GM19438 (cell line): ENCODE measurements around the gene MEGF10.

Experiments
- ATAC-seq: cut with Tn5 transposase; IDR thresholded peaks from one replicate; pipeline ENCODE4 v1.9.1; 2021; ENCODE audit warnings: low read depth; ENCODE audit not compliant: unreplicated experiment

The MEGF10 gene

DNA sequence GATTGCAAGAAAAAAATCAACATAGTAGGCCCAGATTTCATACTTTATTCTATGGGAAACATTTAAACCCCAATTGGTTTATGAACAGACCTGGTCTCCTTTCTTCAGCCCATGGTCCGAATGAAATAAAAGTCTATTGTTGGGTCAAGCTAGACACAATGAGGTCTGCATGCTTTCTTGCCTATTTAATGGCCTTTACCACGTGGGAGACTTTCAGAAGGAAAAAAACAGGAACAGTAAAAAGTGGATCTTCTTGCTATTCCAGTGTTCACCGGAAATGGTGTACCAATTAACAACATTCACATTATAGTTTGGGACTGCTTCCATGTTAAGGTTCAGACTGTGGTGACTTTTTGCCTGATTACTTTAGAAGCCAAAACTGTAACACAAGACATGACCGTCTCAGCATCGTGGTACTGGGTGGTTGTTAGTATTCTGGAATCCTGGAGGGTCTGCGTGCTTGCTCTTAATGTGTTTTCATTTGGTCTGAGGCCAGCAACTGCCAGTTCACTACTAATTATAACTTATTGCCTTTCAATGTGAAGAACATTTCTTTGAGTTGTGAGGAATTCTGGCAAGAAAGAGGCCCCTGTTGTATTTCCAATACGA, 141.5 kb downstream of the MEGF10 start:
- ATAC-seq, result no peak

GRCh38 chr5:127433526-127433925, 142.9 kb downstream of the MEGF10 start:
- no peak for ATAC-seq

DNA sequence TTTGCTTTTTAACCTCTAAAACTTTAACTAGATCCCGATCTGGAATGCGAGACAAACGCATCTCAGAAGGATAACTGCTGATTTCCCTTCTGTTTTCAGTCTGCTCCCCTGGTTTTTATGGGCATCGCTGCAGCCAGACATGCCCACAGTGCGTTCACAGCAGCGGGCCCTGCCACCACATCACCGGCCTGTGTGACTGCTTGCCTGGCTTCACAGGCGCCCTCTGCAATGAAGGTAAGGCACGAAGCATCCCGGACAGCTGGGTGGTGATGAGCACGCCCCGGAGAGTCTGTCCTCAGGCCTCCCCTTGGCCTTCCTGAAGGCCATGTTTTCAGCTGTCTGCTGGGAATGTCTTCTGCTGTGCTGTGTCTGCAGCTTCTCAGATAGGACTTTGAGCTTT, 144.0 kb downstream of the MEGF10 start:
- ATAC-seq, result no peak

GRCh38 chr5:127435821-127436220, 145.2 kb downstream of the MEGF10 start:
- ATAC-seq, result no peak

DNA sequence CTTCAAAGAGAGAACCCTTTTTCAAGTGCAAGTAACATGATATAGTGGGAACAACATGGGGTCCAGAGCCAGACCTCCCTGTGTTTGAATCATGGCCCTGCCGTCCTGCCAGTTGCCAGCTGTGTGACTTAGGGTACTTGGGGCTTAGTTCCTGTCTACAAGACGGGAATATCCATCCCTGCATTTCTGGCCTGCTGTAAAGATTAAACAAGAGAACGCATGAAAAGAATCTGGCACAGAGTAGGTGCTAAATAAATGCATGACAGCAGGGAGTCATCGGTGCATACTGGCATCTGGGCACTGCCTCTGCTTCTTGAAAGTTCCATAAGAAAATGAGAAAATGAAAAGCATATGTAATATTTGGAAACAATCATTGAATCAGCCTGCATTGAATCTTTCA, 149.0 kb downstream of the MEGF10 start:
- no peak for ATAC-seq

DNA sequence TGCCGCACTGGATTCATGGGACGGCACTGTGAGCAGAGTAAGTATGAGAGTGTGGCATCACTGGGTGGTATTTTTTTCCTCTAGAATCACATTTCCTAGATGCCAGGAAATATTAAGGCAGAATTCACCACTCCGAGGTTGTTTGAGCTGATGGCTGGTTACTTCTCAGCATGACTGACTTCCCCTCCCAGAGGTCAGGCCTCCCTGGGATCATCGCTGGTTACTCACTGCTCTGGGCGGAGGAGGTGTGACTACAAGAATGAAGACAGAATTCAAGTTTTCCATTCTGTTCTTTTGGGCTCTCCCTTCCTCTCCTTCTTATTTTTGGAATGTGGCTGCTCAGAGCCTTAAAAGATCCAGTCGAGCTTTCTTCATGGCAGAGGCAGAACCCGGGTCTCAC, 150.2 kb downstream of the MEGF10 start:
- ATAC-seq, result no peak

DNA sequence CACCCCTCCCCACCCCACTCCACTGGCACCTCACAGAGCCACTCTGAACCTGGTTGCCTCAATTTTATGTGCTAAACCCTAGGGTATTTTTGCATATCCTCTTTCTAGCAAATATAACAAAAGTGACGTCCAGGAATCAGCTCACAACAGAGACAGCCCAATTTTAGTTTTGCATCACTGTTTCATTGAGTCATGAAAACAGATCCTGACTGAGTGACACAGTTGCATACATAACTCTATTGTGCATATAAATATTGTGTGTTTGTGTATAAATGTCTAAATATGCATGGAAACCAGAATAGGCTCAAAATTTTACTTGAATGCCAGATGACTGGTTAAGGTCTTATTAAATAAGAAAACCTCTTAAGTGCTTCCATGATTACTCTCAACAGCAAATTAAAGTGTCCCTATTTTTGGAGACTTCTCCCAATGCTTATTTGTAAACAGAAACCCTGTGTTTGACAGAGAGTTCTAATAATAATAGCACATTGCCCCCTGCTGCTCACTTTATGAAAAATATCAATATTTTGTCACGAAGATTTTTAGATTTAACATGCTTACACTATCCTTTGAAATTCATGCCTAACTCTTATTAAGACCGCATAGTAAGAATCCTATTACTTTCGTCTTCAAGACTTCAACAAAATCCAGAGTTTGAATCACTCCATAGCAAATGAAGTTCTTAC, 151.3 kb downstream of the MEGF10 start:
- ATAC-seq, result no peak

- ATAC-seq, result no peak
Measured at GRCh38 chr5:127444171-127444570, 153.6 kb downstream of the MEGF10 start.

DNA sequence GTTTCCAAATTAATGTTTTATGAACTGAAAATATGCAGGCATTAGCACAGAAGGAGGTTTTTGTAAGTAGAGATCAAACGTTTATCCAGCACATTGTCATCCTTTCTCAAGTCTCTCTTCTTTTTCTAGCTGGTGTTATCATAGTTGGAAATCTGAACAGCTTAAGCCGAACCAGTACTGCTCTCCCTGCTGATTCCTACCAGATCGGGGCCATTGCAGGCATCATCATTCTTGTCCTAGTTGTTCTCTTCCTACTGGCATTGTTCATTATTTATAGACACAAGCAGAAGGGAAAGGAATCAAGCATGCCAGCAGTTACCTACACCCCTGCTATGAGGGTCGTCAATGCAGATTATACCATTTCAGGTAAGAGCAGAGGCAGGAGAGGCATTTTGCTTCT, 154.7 kb downstream of the MEGF10 start:
- ATAC-seq, result no peak

- no peak for ATAC-seq
Measured at GRCh38 chr5:127446626-127447025, 156.0 kb downstream of the MEGF10 start.

GRCh38 chr5:127447827-127448226, 157.2 kb downstream of the MEGF10 start:
- no peak for ATAC-seq

GRCh38 chr5:127450046-127450445, 159.4 kb downstream of the MEGF10 start:
- ATAC-seq, result no peak

DNA sequence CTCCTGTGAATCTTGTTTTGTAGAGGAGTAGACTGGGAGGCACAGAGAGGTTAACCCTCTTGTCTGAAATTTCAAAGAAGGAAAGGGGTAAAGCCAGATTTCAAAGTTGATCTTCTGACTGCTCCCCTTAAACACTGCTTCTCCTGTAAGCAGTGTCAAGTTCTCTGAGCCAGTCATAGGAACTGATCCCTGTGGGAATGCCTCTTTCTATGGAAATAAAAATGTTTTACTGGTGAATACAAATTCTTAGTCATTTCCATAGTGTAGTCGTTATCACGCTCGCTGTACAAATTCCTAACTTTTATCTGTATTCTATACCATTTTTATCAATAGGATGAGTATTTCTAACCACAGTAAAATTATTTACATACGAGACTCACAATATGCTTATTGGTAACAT, 160.5 kb downstream of the MEGF10 start:
- ATAC-seq, result no peak

DNA sequence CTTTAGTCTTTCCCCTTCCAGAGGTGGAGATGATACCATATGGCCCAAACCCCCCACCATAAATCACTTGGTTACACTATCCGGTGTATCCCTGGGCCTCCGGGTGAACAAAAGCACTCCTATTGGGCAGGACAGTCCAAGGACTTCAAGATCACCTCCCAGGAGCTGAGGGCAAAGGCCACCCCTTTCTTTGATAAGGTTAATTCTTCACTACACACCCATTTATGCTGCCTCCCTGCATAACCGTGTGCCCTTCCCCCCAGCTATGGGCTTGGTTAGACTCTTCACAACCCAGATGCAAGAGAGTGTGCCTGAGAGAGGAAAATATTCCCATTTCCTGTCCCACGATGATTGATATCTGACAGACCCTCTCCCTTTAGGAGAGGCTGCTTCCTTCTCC, 162.0 kb downstream of the MEGF10 start:
- no peak for ATAC-seq

GRCh38 chr5:127471211-127471610, 180.6 kb downstream of the MEGF10 start:
- no peak for ATAC-seq

- no peak for ATAC-seq
Measured at GRCh38 chr5:127472700-127473099, 182.1 kb downstream of the MEGF10 start.

DNA sequence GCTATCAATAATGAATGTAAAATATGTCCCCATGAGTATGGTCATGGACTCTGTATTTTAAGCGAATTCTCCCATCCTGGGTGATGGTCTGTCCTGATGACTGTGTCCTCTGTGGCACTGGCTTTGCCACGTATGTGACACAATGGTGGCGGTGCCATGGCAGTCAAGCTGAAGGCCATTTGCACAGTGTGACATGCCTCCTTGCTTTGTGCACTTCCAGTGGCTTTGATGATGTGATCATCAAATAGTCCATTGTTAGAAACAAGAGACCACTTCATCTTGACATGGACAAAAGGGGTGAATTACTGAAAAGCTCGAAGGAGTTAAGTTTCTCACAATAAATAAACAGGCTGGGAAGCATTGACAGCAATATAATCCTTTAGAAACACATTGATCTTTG, 195.9 kb downstream of the MEGF10 start:
- no peak for ATAC-seq

DNA sequence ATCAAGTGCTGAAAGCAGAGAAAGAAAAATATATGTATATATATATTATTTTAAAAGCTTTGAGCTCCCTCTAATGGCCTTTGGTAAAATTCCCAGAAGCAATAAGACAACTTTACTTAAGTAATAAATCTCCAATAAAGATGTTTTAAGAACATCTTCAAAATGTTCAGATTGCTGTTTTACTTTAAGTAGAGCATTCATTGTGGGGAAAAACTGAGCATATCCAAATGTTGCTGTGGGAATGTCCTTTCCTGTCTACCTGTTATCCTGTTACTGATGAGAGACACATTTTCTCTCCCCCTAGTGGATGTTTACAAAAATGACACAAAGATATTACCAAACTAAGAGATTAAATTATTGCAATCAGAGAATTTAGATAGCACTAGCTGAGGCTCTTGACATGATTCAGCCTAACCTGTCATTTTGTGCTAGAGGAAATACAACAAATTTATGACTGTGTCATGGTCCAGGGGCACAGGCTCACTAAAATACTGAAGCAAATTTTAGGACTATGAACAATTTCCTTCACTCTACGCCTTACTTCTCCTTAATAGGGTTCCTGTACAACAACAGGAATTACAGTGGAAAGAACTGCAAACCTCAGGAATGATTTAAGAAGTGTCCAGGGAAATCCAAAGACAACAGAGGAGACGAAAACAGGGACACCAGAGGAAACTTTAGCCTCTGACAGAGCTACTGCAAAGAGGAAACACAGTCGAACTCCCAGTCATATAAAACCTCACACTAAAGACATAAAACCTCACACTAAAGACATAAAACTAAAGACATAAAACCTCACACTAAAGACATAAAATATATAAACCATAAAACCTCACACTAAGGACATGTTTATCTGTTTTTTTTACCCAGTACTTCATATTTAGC, 202.5 kb downstream of the MEGF10 start:
- no peak for ATAC-seq

DNA sequence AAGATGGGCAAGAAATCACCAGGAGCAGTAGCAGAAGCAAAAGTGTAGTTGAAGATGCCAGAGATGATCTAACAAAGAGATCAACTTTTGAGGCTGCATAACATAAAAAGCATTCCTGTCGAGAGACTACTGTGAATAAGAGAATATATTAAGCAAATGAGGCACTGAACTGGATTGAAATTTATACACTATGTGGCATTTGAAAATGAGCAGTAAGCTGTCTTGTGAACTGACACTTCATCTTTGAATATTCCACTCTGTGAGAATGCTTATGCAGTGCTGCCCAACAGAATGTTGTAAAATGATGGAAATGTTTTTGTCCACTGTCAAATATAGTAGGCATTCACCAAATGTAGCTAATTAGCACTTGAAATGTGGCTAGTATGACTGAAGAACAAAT, 208.0 kb downstream of the MEGF10 start:
- ATAC-seq, result no peak

DNA sequence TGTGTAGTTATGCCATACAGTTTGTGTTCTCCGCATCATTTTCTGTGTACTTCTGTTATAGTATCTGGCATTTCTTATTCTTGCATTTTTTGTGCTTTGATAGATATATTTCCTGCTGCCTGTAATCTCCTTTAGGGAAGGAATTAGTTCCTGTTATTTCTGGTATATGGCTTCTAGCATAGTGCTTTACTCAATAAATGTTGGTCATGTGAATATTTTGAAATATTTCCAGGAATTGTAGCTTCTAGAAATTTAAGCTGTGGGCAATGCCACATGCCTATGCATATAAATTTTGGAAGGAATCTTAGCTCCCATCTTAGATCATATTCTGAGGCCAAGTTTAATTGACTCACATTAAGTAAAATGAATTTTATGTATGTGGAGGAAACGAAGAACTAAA, 215.3 kb downstream of the MEGF10 start:
- no peak for ATAC-seq

- no peak for ATAC-seq
Measured at GRCh38 chr5:127506616-127507015, 216.0 kb downstream of the MEGF10 start.
